ENCODE data around the gene ZNF521.

DNA sequence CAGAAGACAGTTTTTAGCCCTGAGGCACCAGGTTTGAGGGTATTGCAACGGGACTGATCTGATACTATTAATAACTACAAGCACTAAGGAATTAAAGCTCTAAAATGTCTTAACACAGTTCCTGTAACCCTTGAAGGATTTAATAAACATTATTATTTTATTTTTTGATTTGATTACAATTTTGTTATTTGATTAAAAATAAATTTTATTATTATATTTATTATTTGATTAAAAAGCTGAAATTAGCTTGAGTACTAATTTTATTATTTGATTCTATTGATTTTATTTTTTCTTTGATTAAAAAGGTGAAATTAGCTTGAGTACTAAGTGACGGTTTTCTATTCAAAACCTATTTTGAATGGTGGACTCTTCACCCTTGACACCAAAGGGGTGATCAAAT lies 307.3 kb downstream of the ZNF521 start:
- TF ChIP-seq CTCF (IDR thresholded peaks at IDR 0.05) (no peak), POLR2A (IDR thresholded peaks at IDR 0.05) (no peak)

Data from thyroid gland (tissue), 4 donors.